ENCODE results near the gene SUGT1. TPM values are rescaled to one million over a fixed set of nuclear protein-coding genes. Genes with fewer than 3 reads are reported as not detected.
"Not testable (repeated sequence)": the region's sequence is repeated elsewhere in the genome, so short reads cannot be mapped to it uniquely, and the experiment has no call there.

The SUGT1 gene
- total RNA-seq, 1 donor from 2014 or later: 24.1 TPM

GRCh38 chr13:52673465-52673864 lies 20.8 kb downstream of the SUGT1 start:
- Histone ChIP-seq H3K27ac (no peak overlapping the region), H3K36me3 (peaks cover 0 to 18% of the 10 kb centered on the region in 2 donors)
- intact Hi-C loops (cut with DNase I): no loop called here

GRCh38 chr13:52677823-52678222 lies 25.2 kb downstream of the SUGT1 start:
- Histone ChIP-seq H3K9me3 (no peaks in the 10 kb centered on the region), H3K27ac (no peak overlapping the region), H3K4me1 (no peaks in the 10 kb centered on the region), H3K27me3 (no peaks in the 10 kb centered on the region), H3K4me3 (no peak overlapping the region), H3K36me3 (peaks cover 0 to 49% of the 10 kb centered on the region in 2 donors)
- no peak for DNase-seq (ENCODE audit: extremely low spot score in 2 of 2)
- TF ChIP-seq CTCF (IDR thresholded peaks at IDR 0.05) (no peak), POLR2A (IDR thresholded peaks at IDR 0.05) (no peak), POLR2AphosphoS5 (IDR thresholded peaks at IDR 0.05; ENCODE audit: insufficient read depth in 1 of 2, low read depth in 1 of 2) (no peak)
- intact Hi-C loops (cut with DNase I): loop anchor here (5.0 kb wide), 1 partner anchor 1946 kb away; no protein-coding TSS in a partner anchor

More at GRCh38 chr13:52673465-52673864, 20.8 kb downstream of the SUGT1 start:
- Histone ChIP-seq H3K27me3 (no peaks in the 10 kb centered on the region), H3K4me1 (no peaks in the 10 kb centered on the region), H3K4me3 (no peak overlapping the region), H3K9me3 (no peaks in the 10 kb centered on the region)
- no peak for DNase-seq (ENCODE audit: extremely low spot score in 2 of 2)
- TF ChIP-seq POLR2A (IDR thresholded peaks at IDR 0.05) (no peak), POLR2AphosphoS5 (IDR thresholded peaks at IDR 0.05; ENCODE audit: insufficient read depth in 1 of 2, low read depth in 1 of 2) (no peak), CTCF (IDR thresholded peaks at IDR 0.05) (no peak)

- H3K27me3 ChIP-seq; H3K4me3 ChIP-seq; DNase-seq (ENCODE audit: extremely low spot score in 2 of 2); intact Hi-C loops (cut with DNase I); H3K9me3 ChIP-seq; H3K4me1 ChIP-seq; H3K27ac ChIP-seq: not testable (repeated sequence)
- H3K36me3 ChIP-seq: peaks cover 0 to 58% of the 10 kb centered on the region in 2 donors
These were observed 33.2 kb downstream of the SUGT1 start for GRCh38 chr13:52685806-52686205.

GRCh38 chr13:52686376-52686775 lies 33.7 kb downstream of the SUGT1 start:
- Histone ChIP-seq H3K27ac (no peak overlapping the region), H3K9me3 (no peaks in the 10 kb centered on the region), H3K4me3 (no peak overlapping the region), H3K27me3 (no peaks in the 10 kb centered on the region), H3K36me3 (peaks cover 0 to 52% of the 10 kb centered on the region in 2 donors), H3K4me1 (no peaks in the 10 kb centered on the region)
- TF ChIP-seq POLR2AphosphoS5 (IDR thresholded peaks at IDR 0.05; ENCODE audit: insufficient read depth in 1 of 2, low read depth in 1 of 2) (no peak), CTCF (IDR thresholded peaks at IDR 0.05) (no peak), POLR2A (IDR thresholded peaks at IDR 0.05) (no peak)
- intact Hi-C loops (cut with DNase I): no loop called here
- no peak for DNase-seq (ENCODE audit: extremely low spot score in 2 of 2)

GRCh38 chr13:52695856-52696255 lies 43.2 kb downstream of the SUGT1 start:
- Histone ChIP-seq H3K27me3 (no peaks in the 10 kb centered on the region), H3K4me1 (no peaks in the 10 kb centered on the region), H3K27ac (no peak overlapping the region), H3K4me3 (no peak overlapping the region), H3K36me3 (no peaks in the 10 kb centered on the region), H3K9me3 (no peaks in the 10 kb centered on the region)
- intact Hi-C loops (cut with DNase I): no loop called here
- no peak for DNase-seq (ENCODE audit: extremely low spot score in 2 of 2)
- TF ChIP-seq CTCF (IDR thresholded peaks at IDR 0.05) (no peak), POLR2AphosphoS5 (IDR thresholded peaks at IDR 0.05; ENCODE audit: insufficient read depth in 1 of 2, low read depth in 1 of 2) (no peak), POLR2A (IDR thresholded peaks at IDR 0.05) (no peak)

All from vagina (tissue), 2 donors.